Hematopoietic multipotent progenitor cell treated with erythropoietin and hydrocortisone succinate and interleukin-3 and kit ligand, for 15 days (in vitro differentiated cells): ENCODE measurements around the gene CTNNA2.

Experiments used
- DNase-seq: peaks from one replicate; pipeline ENCODE4 v3.0.0-alpha.2; 2015; ENCODE audit warnings: low spot score

CTNNA2 gene

DNA sequence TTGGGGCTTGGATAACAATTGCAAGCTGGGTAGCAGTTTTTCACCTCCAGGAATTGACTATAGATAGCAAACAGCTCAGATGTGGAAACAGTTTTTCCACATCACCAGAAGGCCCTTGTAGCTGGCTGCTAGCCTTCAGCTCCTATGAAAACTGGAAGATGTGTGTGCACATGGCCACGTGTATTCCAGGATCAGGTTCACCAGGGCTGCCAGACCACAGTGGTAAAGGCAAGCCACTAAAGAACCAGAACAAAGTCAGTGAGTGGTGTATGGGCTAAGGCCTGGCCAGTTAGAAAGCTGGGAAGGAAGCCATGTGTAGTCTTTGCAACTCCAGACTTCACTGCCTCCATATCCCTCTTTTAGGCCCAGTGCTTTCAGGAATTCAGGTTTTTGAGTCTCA, 778.8 kb downstream of the CTNNA2 start:
- DNase-seq: no peak

- DNase-seq: no peak
Observed at GRCh38 chr2:80292474-80292873, 779.6 kb downstream of the CTNNA2 start.

GRCh38 chr2:80293039-80293438, 780.2 kb downstream of the CTNNA2 start:
- no peak for DNase-seq

DNA sequence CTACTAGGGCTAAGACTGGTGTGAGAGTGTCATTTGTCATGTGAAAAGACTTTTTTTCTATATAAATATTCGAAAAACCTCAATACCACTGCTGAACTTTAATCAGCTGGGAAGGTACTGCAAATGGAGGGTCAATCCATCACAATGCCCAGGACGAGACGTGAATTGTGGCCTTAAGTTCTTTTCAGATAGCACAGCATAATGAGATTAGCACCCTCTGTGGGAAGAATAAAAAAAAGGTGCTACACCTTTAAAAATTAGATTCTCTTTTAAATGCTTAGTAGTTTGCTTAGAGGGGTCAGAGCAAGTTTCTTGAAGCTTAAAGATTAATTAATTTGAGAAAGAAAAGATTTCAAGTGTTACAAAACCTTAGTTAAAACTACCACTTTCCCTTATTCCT, 786.1 kb downstream of the CTNNA2 start:
- no peak for DNase-seq

DNA sequence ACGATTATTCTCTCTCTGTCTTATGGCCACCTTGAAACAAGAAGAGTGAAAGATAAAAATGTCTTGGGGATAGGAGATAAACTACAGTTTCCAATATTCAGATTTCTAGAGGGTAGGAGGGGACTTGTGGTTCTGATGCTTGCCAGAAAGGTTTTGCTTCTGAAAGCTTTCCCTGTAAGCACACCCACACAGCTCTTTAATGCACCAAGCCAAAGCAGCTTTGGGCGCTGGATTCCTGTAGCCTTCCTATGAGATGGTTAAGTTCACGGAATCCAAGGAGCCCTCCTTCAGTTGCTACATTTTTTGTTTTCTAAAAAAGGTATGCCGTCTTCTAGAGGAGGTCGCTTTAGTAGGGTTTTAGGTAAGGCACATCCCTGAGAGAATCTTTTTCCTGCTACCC, 786.8 kb downstream of the CTNNA2 start:
- DNase-seq: no peak

DNA sequence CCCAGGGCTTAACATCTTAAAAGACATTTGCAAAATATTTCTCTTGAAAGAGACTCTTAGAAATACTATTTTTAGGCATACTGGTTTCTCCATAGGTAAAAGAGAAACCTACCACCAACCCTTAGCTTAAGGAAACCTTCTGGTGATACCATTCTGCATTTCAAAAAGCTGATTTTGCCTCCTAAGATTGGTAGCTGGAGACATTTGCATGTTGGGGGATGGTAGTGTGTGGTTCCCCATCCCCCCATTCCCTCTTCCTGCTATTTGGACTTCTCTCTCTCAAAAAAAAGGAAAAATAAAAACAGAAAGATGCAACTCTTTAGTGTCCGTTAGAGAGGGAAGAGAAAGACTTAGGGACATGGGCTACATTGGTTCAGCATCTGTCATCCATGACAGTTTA, 787.5 kb downstream of the CTNNA2 start:
- no peak for DNase-seq

- no peak for DNase-seq
Observed at GRCh38 chr2:80300954-80301353, 788.1 kb downstream of the CTNNA2 start.

DNA sequence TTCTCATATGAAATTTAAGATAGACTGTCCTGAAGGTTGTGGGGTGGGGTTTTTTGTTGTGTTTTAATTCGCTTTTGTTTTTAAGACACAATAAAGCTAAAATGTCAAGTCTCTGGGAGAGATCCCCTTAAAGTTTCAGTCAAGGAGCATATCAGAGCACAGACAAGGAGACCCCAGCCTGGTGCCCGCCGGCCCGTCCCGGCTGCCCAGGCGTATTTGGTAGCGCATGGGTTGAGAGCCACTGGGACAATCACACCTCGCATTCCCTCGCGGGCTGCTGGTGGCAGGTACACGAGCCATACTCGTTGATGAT, 789.1 kb downstream of the CTNNA2 start:
- DNase-seq: no peak

DNA sequence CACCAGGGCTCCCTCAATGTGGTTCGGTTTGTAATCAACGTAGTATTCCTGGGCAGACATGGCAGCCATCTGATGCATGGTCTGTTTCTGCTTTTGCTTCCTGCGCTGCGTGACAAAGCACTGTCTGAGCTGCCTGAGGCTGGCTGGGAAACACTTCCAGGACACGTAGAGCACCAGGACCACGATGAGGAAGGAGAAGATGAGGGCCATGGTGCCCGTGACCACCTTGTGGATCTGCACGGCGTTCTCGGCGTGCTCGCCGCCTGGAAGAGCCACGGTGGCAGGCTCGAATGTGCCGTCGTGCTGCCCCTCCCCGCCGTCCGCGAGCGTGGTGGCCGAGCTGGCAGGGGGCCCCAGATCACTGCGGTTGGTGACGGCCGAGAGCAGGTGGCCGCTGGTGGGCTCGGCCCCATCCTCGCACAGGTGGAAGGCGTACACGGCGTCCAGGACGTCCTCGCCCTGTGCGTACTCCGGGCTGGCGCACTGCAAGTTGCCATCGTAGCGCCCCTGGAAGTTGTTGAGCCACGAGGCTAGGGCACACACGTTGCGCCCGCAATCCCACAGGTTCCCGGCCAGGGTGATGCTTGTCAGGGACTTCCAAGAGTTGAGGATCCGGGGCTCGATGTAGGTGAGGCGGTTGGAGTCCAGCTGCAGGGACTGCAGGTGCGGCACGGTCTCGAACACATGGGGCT, 789.6 kb downstream of the CTNNA2 start:
- DNase-seq: no peak

DNA sequence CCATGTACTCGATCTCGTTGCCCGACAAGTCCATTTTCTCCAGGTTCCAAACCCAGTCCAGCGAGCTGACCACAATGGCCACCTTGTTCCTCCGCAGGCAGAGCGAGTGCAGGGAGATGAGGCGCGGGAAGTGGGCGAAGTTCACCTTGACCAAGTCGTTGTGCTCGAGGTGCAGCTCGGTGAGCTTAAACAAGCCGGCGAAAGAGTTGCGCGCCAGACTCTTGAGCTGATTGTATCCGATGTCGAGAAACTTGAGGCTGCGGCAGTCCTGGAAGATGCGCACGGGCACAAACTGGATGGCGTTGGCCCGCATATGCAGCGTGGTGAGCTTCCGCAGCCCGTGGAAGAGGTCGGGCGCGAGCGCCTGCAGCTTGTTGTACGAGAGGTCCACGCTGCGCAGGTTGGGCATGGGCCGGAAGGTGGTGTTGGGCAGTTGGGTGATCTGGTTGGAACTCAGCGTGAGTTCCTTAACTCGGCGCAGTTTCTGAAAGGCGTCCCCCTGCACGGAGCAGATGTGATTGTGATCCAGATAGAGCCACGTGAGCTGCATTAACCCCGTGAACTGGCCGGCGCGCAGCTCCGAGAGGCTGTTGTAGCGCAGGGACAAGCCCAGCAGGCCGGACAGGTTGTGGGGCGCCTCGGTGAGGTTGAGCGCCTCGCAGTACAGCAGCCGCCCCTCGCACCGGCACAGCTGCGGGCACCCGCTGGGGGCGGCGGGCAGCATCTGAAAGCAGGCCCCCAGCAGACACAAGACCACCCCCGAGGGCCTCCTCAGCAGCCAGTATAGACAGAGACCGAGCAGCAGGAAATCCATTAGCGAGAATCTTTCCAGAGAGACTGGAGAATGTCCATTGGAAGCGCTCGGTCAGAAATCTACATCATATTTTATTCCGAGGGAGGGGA, 790.4 kb downstream of the CTNNA2 start:
- no peak for DNase-seq

GRCh38 chr2:80303909-80304837, 791.3 kb downstream of the CTNNA2 start, which contains the start of gene LRRTM1:
Gene LRRTM1 (minus strand): TSS chr2:80304752. CDS start chr2:80303819, 933 bp downstream.
- DNase-seq: no peak

DNA sequence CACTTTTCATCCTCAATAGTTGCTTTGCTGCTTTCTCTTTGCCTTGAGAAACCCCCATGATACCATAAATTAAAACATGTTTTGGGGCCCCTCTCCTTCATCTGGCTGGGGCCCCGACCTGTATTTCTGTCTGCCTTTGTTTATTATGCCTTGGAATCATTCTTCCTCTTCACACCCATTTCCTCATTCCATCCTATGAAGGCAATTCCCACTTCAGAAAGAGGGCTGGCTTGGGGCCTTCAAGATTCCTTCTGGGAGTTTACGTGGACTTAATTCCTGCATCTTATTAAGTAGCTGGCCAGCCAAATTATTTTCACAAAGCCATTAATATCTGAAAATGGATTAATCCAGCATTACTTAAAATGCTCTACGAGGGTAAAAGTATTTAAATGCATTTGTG, 798.5 kb downstream of the CTNNA2 start:
- no peak for DNase-seq

GRCh38 chr2:80312282-80312839, 799.5 kb downstream of the CTNNA2 start:
- no peak for DNase-seq

DNA sequence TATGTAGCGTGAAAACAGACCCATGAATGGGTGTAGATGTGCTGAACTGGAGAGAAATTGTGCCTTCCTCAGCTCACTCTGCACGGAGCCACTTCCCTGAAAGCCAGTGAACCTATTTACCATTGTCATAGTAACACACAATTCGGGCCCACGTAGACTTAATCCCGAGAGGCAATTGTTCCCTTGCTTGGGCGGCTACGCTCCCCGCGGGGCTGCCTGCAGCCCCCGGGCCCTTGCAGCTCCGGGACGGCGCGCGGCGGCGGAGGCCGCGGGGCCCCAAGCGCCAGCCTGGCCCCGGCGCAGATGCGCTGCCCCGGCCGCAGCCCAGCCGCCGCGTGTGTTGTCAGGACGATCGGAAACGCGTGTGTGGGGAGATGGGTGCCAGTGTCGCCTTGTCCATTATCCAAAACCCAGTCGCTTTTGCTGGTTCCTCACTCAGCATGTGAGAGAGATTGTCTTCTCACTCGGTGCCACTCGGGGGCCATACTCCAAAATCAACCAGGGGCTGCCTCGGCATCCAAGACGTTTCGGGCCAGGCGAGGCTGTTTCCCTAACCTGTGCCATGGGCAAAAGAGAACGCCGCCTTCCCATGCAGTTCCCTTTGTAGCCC, 809.6 kb downstream of the CTNNA2 start:
- no peak for DNase-seq

GRCh38 chr2:80322958-80323357, 810.1 kb downstream of the CTNNA2 start:
- no peak for DNase-seq

GRCh38 chr2:80323610-80324009, 810.8 kb downstream of the CTNNA2 start:
- no peak for DNase-seq

DNA sequence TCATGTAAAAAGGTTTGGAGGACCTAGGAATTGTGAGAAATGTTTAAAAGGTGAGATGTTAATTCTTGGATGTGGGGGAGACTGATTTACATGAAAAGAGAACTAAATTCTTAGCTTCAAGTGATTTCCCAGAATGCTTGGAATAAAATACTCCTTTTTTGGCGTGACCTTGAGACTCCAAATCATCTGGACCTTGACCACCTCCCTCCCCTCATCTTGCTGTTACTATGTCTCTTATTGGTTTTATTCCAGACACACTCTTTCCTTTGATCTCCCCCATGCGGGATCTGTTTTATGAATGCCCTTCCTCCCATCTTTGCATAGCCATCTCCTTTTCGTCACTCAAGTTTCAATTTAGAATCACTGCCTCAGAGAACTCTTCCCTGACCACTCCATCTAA, 811.7 kb downstream of the CTNNA2 start:
- DNase-seq: no peak

GRCh38 chr2:80326214-80326613, 813.4 kb downstream of the CTNNA2 start:
- DNase-seq: no peak

GRCh38 chr2:80326861-80327260, 814.0 kb downstream of the CTNNA2 start:
- no peak for DNase-seq

DNA sequence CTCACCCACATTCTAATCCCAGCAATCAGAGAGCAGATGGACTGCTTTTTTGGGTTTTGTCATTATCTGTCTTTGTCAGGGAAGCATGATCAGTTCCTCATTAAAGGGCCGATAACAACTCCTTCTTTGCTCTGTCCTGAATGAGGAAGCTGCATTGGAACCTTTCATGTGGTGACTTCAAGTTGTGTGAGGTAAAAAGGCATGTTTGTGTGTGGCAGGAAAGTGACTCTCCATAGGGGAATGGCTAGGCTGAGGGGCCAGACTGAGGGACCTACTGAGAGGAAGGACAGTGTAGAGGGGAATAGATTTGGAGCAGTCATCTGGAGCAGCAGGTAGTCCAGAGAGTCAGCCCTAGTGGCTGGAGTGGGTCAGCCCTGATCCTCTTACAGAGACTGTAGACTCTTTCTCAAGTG, 815.3 kb downstream of the CTNNA2 start:
- DNase-seq: no peak

- no peak for DNase-seq
Observed at GRCh38 chr2:80329491-80329890, 816.6 kb downstream of the CTNNA2 start.
